Type B pancreatic cell (in vitro differentiated cells): ENCODE data around the gene ALAS1. TPM values are rescaled to one million over a fixed set of nuclear protein-coding genes. Genes with fewer than 3 reads are reported as not detected.

Experiments
- DNase-seq: peaks from one replicate; pipeline ENCODE4 v3.0.0; 2021; ENCODE audit warnings: mixed read lengths; ENCODE audit not compliant: unreplicated experiment; ENCODE audit errors: extremely low spot score
- H3K27ac Mint-ChIP-seq: 2 replicates; pipeline ENCODE4 v1.8.0; 2021; ENCODE audit warnings: mild to moderate bottlenecking, mixed read lengths
- H3K27me3 Mint-ChIP-seq: 2 replicates; pipeline ENCODE4 v1.8.0; 2021; ENCODE audit warnings: mixed read lengths
- H3K36me3 Mint-ChIP-seq: 2 replicates; pipeline ENCODE4 v1.8.0; 2021; ENCODE audit warnings: mixed read lengths
- H3K4me1 Mint-ChIP-seq: one replicate; pipeline ENCODE4 v1.8.0; 2021; ENCODE audit warnings: mixed read lengths; ENCODE audit not compliant: unreplicated experiment
- H3K4me3 Mint-ChIP-seq: 2 replicates; pipeline ENCODE4 v1.8.0; 2021; ENCODE audit warnings: mild to moderate bottlenecking, mixed read lengths
- H3K9me3 Mint-ChIP-seq: 2 replicates; pipeline ENCODE4 v1.8.0; 2021; ENCODE audit warnings: mixed read lengths
- total RNA-seq: library from RNA; stranded (reverse); gene quantifications from 2 replicates; pipeline ENCODE4 v1.2.1, GENCODE V29; 2021; ENCODE audit warnings: low replicate concordance
- TF ChIP-seq, protein P1 (sequence below): fragments of 200-600 bp; sonication (generic); conservative IDR thresholded peaks from 2 replicates; pipeline ENCODE4 v1.5.0; 2021; ENCODE audit warnings: antibody characterized with exemption, mild to moderate bottlenecking

The ALAS1 gene
- total RNA-seq, 1 donor from 2014 or later: 57.1 TPM

DNA sequence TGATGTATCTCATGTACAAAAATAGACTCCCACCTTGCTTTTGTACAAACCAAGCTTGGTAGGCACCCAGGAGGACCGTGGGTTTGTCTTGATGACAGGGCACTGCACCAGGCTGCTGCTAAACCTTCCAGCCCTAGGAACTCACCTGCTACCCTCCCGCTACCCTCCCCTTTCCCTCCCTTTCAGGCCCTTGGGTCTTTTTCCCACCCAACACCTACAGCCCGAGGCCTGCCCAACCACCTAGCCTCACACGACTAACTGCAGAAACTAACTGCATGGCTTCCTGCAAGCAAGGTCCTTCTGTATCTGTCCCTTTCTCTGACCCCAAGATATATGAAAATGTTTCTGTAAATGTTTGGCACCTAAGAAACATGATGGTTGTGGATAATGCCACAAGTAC is 58.7 kb downstream of the ALAS1 start:
- H3K9me3 Mint-ChIP-seq: no peaks in the 10 kb centered on the region
- H3K27ac Mint-ChIP-seq: peak overlapping the region; percentile 18
- no peak for DNase-seq
- peaks cover 41% of the 10 kb centered on the region for H3K36me3 Mint-ChIP-seq
- peaks cover 4% of the 10 kb centered on the region for H3K4me1 Mint-ChIP-seq
- TF ChIP-seq, protein P1, sequence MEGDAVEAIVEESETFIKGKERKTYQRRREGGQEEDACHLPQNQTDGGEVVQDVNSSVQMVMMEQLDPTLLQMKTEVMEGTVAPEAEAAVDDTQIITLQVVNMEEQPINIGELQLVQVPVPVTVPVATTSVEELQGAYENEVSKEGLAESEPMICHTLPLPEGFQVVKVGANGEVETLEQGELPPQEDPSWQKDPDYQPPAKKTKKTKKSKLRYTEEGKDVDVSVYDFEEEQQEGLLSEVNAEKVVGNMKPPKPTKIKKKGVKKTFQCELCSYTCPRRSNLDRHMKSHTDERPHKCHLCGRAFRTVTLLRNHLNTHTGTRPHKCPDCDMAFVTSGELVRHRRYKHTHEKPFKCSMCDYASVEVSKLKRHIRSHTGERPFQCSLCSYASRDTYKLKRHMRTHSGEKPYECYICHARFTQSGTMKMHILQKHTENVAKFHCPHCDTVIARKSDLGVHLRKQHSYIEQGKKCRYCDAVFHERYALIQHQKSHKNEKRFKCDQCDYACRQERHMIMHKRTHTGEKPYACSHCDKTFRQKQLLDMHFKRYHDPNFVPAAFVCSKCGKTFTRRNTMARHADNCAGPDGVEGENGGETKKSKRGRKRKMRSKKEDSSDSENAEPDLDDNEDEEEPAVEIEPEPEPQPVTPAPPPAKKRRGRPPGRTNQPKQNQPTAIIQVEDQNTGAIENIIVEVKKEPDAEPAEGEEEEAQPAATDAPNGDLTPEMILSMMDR: no peak
- H3K27me3 Mint-ChIP-seq: no peaks in the 10 kb centered on the region
- no peak overlapping the region for H3K4me3 Mint-ChIP-seq

DNA sequence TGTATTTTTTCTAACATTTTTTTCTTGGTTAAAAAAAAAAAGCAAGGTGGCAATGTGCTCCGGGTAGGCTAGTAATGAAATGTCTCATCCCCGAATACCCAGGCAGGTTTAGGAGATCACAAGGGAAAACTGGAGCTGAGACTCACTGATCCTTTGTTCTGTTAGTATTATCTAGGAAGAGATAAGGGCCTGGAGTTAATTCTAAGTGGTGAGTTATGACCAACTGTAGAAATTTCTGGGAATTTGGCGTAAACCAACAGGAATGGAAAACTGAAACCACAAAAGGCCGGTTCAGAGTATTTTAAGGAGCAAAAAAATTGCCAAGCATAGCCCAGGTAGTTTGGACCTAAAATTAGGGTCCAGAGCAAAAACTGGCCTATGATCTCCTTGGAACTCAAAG is 60.0 kb downstream of the ALAS1 start:
- no peak overlapping the region for H3K4me3 Mint-ChIP-seq
- peaks cover 3% of the 10 kb centered on the region for H3K4me1 Mint-ChIP-seq
- no peak overlapping the region for H3K27ac Mint-ChIP-seq
- peaks cover 47% of the 10 kb centered on the region for H3K36me3 Mint-ChIP-seq
- DNase-seq: no peak
- TF ChIP-seq, protein P1: no peak
- H3K9me3 Mint-ChIP-seq: no peaks in the 10 kb centered on the region
- H3K27me3 Mint-ChIP-seq: no peaks in the 10 kb centered on the region

DNA sequence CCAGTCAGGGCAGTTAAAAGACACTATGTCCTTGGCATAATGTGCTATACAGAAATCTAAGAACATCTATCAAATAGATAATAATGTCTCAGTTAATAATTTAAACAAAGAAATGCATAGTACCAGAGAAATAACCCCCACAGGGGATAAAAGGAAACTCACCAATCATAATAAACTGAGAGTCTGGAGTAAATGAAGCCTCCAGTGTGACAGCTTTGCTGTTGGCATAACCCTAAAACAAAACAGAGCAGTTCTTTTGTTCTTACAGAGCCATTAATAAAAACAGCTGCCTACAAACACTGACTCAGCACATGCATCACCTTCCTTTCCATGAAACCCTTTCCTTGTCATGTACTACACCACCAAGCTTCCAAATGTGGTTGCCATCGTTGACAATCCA is 61.1 kb downstream of the ALAS1 start:
- Mint-ChIP-seq H3K27ac (peak overlapping the region; percentile 61), H3K27me3 (no peaks in the 10 kb centered on the region), H3K36me3 (peaks cover 50% of the 10 kb centered on the region), H3K4me3 (no peak overlapping the region), H3K9me3 (no peaks in the 10 kb centered on the region), H3K4me1 (no peaks in the 10 kb centered on the region)
- TF ChIP-seq, protein P1: no peak
- DNase-seq: no peak

DNA sequence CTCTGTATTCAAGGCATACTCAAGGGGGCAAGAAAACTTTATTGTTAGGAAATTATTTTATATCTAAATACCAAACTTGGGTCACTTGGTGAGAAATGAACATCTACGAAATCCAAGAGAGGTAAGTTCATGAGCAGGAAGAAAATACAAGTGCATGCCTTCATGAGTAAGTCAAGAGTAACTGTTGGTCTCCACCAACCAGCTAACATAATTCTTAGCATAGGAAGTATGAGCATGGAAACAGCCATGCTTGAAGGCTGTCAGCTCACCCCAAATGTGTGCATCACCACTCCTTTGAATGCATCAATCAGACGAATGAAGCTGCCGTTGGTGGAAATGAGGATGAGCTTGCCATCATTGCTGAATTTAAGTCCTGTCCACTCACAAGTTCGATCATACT is 61.5 kb downstream of the ALAS1 start:
- no peak for DNase-seq
- no peaks in the 10 kb centered on the region for H3K27me3 Mint-ChIP-seq
- no peak overlapping the region for H3K4me3 Mint-ChIP-seq
- H3K9me3 Mint-ChIP-seq: no peaks in the 10 kb centered on the region
- TF ChIP-seq, protein P1: no peak
- no peaks in the 10 kb centered on the region for H3K4me1 Mint-ChIP-seq
- H3K36me3 Mint-ChIP-seq: peaks cover 50% of the 10 kb centered on the region
- peak overlapping the region; percentile 61 for H3K27ac Mint-ChIP-seq

DNA sequence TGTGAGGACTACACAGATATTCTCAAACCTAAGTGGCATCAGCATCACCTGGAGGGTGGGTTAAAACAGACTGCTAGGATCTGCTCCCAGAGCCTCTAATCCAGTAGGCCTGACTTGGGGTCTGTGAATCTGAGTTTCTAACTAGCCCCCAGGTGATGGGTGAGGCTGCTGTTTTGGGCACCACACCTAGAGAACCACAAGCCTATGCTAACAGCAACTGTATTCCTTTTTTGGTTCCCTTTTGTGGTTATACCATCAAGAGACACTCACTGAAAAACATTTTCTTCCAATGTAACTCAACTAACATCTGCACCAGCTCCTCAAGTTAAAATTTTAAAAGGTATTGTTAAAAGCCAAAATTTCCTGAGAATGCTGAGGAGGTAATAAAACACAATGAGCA is 64.5 kb downstream of the ALAS1 start:
- H3K4me1 Mint-ChIP-seq: no peaks in the 10 kb centered on the region
- TF ChIP-seq, protein P1: no peak
- H3K27ac Mint-ChIP-seq: no peak overlapping the region
- peaks cover 55% of the 10 kb centered on the region for H3K36me3 Mint-ChIP-seq
- H3K27me3 Mint-ChIP-seq: no peaks in the 10 kb centered on the region
- no peaks in the 10 kb centered on the region for H3K9me3 Mint-ChIP-seq
- DNase-seq: no peak
- no peak overlapping the region for H3K4me3 Mint-ChIP-seq

Other genes with a start within 250 kb of the ALAS1 start
- gene GPR62, start 242.8 kb upstream of the ALAS1 start, total RNA-seq: 0.17 TPM in 1 of 2 replicates, not detected in the other
- 74.8 and 91.9 TPM in 2 replicates for gene PCBP4, start 230.7 kb upstream of the ALAS1 start, total RNA-seq
- 22.1 and 27.2 TPM in 2 replicates for gene ABHD14B, start 224.1 kb upstream of the ALAS1 start, total RNA-seq
- 12.2 and 16.6 TPM in 2 replicates for gene ABHD14A, start 223.1 kb upstream of the ALAS1 start, total RNA-seq
- 54.2 and 55.9 TPM in 2 replicates for gene ACY1, start 214.6 kb upstream of the ALAS1 start, total RNA-seq
- 1,439 and 1,690 TPM in 2 replicates for gene RPL29, start 202.3 kb upstream of the ALAS1 start, total RNA-seq
- gene DUSP7, start 141.6 kb upstream of the ALAS1 start, total RNA-seq: 11.9 and 25.9 TPM in 2 replicates
- gene POC1A, start 43.7 kb upstream of the ALAS1 start, total RNA-seq: 10.5 and 19.1 TPM in 2 replicates
- 0.22 TPM in 1 of 2 replicates, not detected in the other for gene TLR9, start 27.5 kb downstream of the ALAS1 start, total RNA-seq
- 33.7 and 39.3 TPM in 2 replicates for gene TWF2, start 41.0 kb downstream of the ALAS1 start, total RNA-seq
- 5.2 and 8.0 TPM in 2 replicates for gene PPM1M, start 47.6 kb downstream of the ALAS1 start, total RNA-seq
- 74.2 and 96.8 TPM in 2 replicates for gene WDR82, start 80.5 kb downstream of the ALAS1 start, total RNA-seq
- 29.7 and 50.5 TPM in 2 replicates for gene GLYCTK, start 89.7 kb downstream of the ALAS1 start, total RNA-seq
- gene DNAH1, start 118.2 kb downstream of the ALAS1 start, total RNA-seq: 2.6 and 7.3 TPM in 2 replicates
- 80.9 and 106 TPM in 2 replicates for gene BAP1, start 211.8 kb downstream of the ALAS1 start, total RNA-seq
- 3.9 and 8.2 TPM in 2 replicates for gene PHF7, start 212.5 kb downstream of the ALAS1 start, total RNA-seq
- gene SEMA3G, start 246.9 kb downstream of the ALAS1 start, total RNA-seq: 0.45 and 0.77 TPM in 2 replicates